AG04449 (cell line): Measurements from ENCODE around the gene STX16.

Source experiments
- CTCF ChIA-PET: fragments of 350-600 bp; formaldehyde crosslinking; extraction: SDS; loops from one replicate; lab custom pipeline; 2021; ENCODE audit warnings: antibody characterized with exemption; lab: Yijun Ruan, JAX
- POLR2A ChIA-PET: fragments of 400-600, 350-600 bp; formaldehyde crosslinking; extraction: SDS; loops from one replicate; lab custom pipeline; 2020; ENCODE audit warnings: antibody characterized with exemption, inconsistent platforms; lab: Yijun Ruan, JAX
- DNase-seq: peaks from one replicate; pipeline ENCODE4 v3.0.0-alpha.2; 2010; ENCODE audit warnings: low read depth, low spot score
- H3K4me3 ChIP-seq: 2 replicates; pipeline ENCODE4 v1.5.1; 2011; ENCODE audit warnings: low read depth, mild to moderate bottlenecking, control low read depth, low read length
- TF ChIP-seq, protein P1 (sequence below): IDR thresholded peaks from one replicate; pipeline ENCODE4 v1.5.1; 2011; ENCODE audit warnings: mild to moderate bottlenecking, moderate library complexity, low read length, control low read depth, inconsistent platforms; ENCODE audit not compliant: insufficient read depth; ENCODE audit errors: missing control alignments

Gene STX16

DNA sequence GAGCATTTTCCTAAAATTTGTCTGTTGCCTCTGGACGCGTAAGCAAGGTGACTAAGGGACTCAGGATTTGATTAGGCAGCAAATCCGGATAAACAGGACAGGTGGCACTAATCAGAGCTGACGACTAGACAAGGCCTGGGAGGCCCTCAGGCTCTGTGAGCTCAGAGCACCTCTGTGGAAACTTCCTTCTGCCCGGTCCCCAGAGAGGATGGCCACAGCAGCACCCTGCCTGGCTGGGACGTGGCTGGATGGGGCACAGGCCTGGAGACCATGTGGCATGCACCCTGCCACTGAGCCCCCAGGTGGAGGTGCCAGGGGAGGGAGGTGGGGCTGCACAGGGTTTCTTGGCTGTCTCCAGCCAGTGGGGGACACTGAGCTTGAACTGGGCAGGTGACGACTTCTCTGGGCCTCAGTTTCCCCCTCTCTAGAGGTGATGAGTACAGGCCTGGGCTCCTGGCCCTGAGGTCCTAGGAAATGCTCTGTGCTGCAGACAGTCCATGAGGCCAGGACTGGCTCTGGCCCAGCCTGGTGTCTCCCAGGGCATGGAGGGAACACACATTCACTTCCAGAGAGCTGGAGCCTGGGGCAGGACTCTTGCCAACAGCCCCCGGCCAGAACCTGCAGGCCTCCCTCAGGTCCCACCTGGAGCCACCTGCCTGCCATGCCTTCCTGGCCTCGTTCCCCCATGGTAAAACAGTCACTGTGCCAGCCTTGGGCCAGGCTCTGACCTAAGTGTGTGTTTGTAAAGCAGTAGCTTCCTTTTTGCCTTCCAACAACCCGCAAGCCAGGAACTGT, 39.6 kb upstream of the STX16 start:
- no peak overlapping the region for H3K4me3 ChIP-seq
- no peak for DNase-seq
- CTCF ChIA-PET: no interaction called here
- TF ChIP-seq, protein P1, sequence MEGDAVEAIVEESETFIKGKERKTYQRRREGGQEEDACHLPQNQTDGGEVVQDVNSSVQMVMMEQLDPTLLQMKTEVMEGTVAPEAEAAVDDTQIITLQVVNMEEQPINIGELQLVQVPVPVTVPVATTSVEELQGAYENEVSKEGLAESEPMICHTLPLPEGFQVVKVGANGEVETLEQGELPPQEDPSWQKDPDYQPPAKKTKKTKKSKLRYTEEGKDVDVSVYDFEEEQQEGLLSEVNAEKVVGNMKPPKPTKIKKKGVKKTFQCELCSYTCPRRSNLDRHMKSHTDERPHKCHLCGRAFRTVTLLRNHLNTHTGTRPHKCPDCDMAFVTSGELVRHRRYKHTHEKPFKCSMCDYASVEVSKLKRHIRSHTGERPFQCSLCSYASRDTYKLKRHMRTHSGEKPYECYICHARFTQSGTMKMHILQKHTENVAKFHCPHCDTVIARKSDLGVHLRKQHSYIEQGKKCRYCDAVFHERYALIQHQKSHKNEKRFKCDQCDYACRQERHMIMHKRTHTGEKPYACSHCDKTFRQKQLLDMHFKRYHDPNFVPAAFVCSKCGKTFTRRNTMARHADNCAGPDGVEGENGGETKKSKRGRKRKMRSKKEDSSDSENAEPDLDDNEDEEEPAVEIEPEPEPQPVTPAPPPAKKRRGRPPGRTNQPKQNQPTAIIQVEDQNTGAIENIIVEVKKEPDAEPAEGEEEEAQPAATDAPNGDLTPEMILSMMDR: no peak
- POLR2A ChIA-PET: interaction anchor here (1.2 kb wide), 1 partner anchor 57 kb away, joined by 3 read pairs; no protein-coding TSS in a partner anchor

DNA sequence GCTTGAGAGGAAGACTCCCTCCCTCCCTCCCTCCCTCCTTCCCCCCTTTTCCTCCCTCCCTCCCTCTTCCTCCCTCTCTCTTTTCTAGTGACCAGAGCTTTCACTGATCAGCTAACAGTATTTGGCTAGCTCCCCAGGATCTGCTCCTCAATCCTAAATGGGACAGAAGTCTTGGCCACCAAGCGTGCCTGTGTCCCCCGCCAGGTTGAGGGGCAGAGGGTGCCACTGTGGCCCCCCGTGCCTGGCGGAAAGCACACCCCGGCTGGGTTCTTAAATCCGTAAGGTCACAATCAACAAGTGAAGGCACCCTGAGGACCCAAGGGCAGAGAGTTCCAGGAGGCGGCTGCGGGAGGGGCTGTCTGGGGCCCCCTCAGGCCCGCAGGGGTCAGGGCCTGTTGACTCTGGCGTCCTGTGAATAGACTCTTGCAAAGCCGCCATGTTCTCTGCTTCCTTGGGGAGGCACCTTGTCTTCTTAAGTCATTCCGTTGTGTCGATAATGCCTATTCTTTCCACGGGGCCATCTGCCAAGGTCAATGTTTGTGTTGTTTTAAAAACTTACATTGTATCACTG, 38.9 kb upstream of the STX16 start:
- TF ChIP-seq, protein P1: no peak
- ChIA-PET POLR2A (no interaction called here), CTCF (no interaction called here)

DNA sequence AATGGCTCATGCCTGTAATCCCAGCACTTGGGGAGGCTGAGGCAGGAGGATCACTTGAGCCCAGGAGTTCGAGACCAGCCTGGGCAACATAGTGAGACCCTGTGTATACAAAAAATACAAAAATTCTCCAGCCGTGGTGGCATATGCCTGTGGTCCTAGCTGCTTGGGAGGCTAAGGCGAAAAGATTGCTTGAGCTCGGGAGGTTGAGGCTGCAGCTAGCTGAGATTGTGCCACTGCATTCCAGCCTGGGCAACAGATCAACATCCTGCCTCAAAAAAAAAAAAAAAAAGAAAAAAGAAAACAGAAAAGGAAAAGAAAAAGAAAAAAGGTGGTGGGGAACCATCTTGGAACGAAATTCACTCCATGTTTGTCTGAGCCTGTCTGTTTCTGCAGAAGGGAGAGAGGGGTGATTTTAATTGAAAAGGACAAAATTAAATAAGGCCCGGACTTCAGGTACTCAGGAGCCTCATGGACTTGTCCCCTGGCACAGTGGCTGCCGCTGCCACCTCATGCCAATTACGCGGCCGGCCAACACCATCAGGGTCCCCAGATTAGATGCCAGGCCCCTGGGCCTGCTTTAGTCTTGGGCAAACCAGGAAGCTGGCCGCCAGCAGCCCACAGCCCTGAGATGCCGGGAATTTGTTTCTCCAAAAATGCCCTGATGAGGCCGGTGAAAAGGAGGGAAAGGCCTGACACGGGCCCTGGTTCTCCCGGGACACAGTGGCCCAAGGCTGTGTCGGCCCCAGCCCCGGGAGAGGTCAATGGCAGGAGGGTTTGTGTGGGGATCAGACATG, 37.8 kb upstream of the STX16 start:
- ChIA-PET POLR2A (no interaction called here), CTCF (no interaction called here)
- no peak overlapping the region for H3K4me3 ChIP-seq
- no peak for DNase-seq
- TF ChIP-seq, protein P1: no peak

More for the DNA sequence above, 38.9 kb upstream of the STX16 start:
- no peak for DNase-seq
- H3K4me3 ChIP-seq: no peak overlapping the region

DNA sequence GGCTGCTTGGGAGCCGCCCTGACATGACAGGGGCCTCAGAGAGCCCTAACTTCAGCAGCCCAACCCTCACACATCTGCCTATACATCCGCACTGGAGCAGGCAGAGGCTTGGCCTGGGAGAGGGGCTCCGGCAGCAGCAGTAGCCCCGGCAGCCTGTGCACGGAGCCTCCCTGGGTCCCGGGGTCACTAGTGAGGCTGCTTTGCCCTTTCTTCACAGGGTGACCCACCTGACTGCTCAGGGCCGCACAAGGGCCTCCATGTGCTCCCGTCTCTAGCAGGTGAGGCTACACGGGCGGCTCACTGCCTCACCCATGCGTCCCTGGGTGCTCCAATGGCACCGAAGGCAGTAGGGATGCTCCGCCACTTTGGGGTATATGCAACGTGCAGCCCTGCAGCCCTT, 36.7 kb upstream of the STX16 start:
- CTCF ChIA-PET: no interaction called here
- no peak for DNase-seq

DNA sequence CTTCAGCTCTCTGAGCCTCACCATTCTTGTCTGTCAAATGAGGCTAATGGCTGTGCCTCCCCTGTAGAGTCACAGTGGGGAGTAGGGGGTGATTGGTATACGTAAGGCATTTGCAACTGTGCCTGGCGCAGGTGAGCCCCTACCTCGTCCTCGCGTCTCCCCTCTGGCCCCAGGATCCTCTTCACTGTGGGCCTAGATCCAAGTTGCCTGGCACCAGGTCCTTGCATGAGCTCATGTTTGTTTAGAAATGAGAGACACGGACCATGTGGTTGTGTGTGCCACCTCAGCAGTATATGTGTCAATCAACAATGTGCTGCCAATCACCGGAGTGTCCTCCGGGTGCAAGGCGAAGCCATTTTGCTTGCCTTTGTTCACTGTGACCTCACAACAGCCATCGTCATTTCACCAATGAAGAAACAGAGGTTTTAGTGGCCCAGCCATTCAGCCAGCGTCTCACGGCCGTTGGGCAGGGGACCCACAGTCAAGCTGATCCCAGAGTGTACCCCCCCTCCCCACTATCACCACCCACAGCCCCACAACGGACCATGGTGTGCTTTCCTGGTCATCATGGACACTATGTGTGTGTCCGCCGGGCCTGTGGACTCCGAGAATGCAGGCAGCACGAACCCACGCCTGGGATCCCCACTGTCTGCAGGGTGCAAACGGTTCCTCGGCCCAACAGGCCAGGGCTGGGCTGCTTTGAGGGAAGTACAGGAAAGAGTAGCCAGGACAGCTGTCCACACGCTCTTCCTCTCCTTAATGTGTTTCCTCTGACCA, 35.9 kb upstream of the STX16 start:
- DNase-seq: no peak
- no peak overlapping the region for H3K4me3 ChIP-seq
- CTCF ChIA-PET: no interaction called here
- POLR2A ChIA-PET: no interaction called here
- TF ChIP-seq, protein P1: no peak

More for the DNA sequence above, 36.7 kb upstream of the STX16 start:
- TF ChIP-seq, protein P1: no peak
- H3K4me3 ChIP-seq: no peak overlapping the region
- POLR2A ChIA-PET: no interaction called here
